A549 (cell line): ENCODE measurements around the gene SYMPK. TPM values are rescaled to one million over a fixed set of nuclear protein-coding genes. Genes with fewer than 3 reads are reported as not detected.
A peak's percentile ranks its signal among the peaks of the same experiment; 100 is the strongest.

Experiments
- ATAC-seq, 2 experiments: fragments of 200-7000 bp in 1 of 2; fragments of >200 bp in 1 of 2; cut with Nextera tagmentation in 1 of 2; cut with Tn5 transposase in 1 of 2; 3 replicates each; pipeline versions ENCODE4 v1.8.0 to v1.9.1; 2018 to 2020; ENCODE audit warnings: mild to moderate bottlenecking in 1 of 2, moderate library complexity in 1 of 2
- CTCF ChIA-PET: fragments of 300-600 bp; sonication (Branson Sonifier 250); formaldehyde crosslinking; extraction: SDS; loops from one replicate; lab custom pipeline; 2021; ENCODE audit warnings: antibody characterized with exemption, inconsistent platforms; lab: Yijun Ruan, JAX
- POLR2A ChIA-PET: fragments of 350-600 bp; formaldehyde crosslinking; extraction: SDS; loops from one replicate; lab custom pipeline; 2021; ENCODE audit warnings: antibody characterized with exemption, inconsistent platforms; lab: Yijun Ruan, JAX
- DNase-seq, 2 experiments: peaks; one replicate each; pipeline versions ENCODE4 v3.0.0 to v3.0.0-alpha.2; 2011 to 2016; ENCODE audit warnings: low read depth in 1 of 2, low spot score in 1 of 2
- FAIRE-seq: peaks from 2 replicates; lab custom pipeline; 2011; peaks lifted over from hg19 to GRCh38; lab: Jason Lieb, UNC
- H3K27ac ChIP-seq, 2 experiments: fragments of >200 bp; sonication (Bioruptor Twin); formaldehyde crosslinking; 3 replicates each; pipeline ENCODE4 v1.5.1; 2016 to 2017
- H3K4me1 ChIP-seq: fragments of >200 bp; sonication (Bioruptor Twin); formaldehyde crosslinking; 3 replicates; pipeline ENCODE4 v1.6.1; 2016
- H3K4me2 ChIP-seq: fragments of >200 bp; sonication (Bioruptor Twin); formaldehyde crosslinking; 3 replicates; pipeline ENCODE4 v1.6.1; 2016
- H3K4me3 ChIP-seq: fragments of >200 bp; sonication (Bioruptor Twin); formaldehyde crosslinking; 3 replicates; pipeline ENCODE4 v1.5.1; 2016
- H3K9me3 ChIP-seq: fragments of >200 bp; sonication (Bioruptor Twin); formaldehyde crosslinking; 3 replicates; pipeline ENCODE4 v1.6.1; 2016
- ATOH8 ChIP-seq: fragments of 250-450 bp; sonication (Bioruptor Pico); IDR thresholded peaks from 2 replicates; pipeline ENCODE4 v1.5.0; 2020; ENCODE audit warnings: low read depth, mild to moderate bottlenecking, moderate library complexity
- BHLHE40 ChIP-seq: IDR thresholded peaks from 2 replicates; pipeline ENCODE4 v1.6.1; 2012; ENCODE audit warnings: low read depth, low read length, inconsistent platforms
- CBX8 ChIP-seq: fragments of 200-600 bp; sonication (generic); IDR thresholded peaks from 2 replicates; pipeline ENCODE4 v1.6.1; 2016
- ELK1 ChIP-seq: fragments of 150-350 bp; IDR thresholded peaks from 2 replicates; pipeline ENCODE4 v1.6.1; 2014; ENCODE audit warnings: low read depth, mild to moderate bottlenecking, low read length
- FOXS1 ChIP-seq: fragments of 250-450 bp; sonication (Bioruptor Pico); IDR thresholded peaks from 2 replicates; pipeline ENCODE4 v1.5.0; 2020; ENCODE audit warnings: mild to moderate bottlenecking, moderate library complexity
- HEYL ChIP-seq: fragments of 250-450 bp; sonication (Bioruptor Pico); IDR thresholded peaks from 2 replicates; pipeline ENCODE4 v1.8.0; 2021; ENCODE audit warnings: mild to moderate bottlenecking, moderate library complexity
- HOXA7 ChIP-seq: fragments of 250-450 bp; sonication (Bioruptor Pico); IDR thresholded peaks from 2 replicates; pipeline ENCODE4 v1.5.0; 2020; ENCODE audit warnings: mild to moderate bottlenecking, moderate library complexity
- HOXB13 ChIP-seq: fragments of 250-450 bp; sonication (Bioruptor Pico); IDR thresholded peaks from 2 replicates; pipeline ENCODE4 v1.5.0; 2020; ENCODE audit warnings: low read depth, mild to moderate bottlenecking, moderate library complexity
- JUN ChIP-seq, 2 experiments: fragments of >200 bp; sonication (Bioruptor Twin); formaldehyde crosslinking; IDR thresholded peaks; 2 replicates in 1 of 2; 3 replicates in 1 of 2; pipeline ENCODE4 v1.6.1; 2016 to 2017
- KDM5A ChIP-seq: fragments of 200-600 bp; sonication (generic); IDR thresholded peaks from 2 replicates; pipeline ENCODE4 v1.6.1; 2016; ENCODE audit warnings: antibody characterized with exemption, mild to moderate bottlenecking
- MAX ChIP-seq: IDR thresholded peaks from 2 replicates; pipeline ENCODE4 v1.6.1; 2012
- PHF8 ChIP-seq: fragments of 200-600 bp; sonication (generic); IDR thresholded peaks from 2 replicates; pipeline ENCODE4 v1.6.1; 2016; ENCODE audit warnings: low read depth, mild to moderate bottlenecking, antibody characterized with exemption, moderate library complexity, borderline replicate concordance
- RAD21 ChIP-seq, 2 experiments: fragments of >200 bp in 1 of 2; sonication (Bioruptor Twin) in 1 of 2; formaldehyde crosslinking in 1 of 2; IDR thresholded peaks in 1 of 2; conservative IDR thresholded peaks in 1 of 2; 2 replicates in 1 of 2; 3 replicates in 1 of 2; pipeline ENCODE4 v1.6.1; 2012 to 2018; ENCODE audit warnings: inconsistent platforms in 1 of 2
- SMC3 ChIP-seq: fragments of >200 bp; sonication (Bioruptor Twin); formaldehyde crosslinking; IDR thresholded peaks from 3 replicates; pipeline ENCODE4 v1.6.1; 2018; ENCODE audit warnings: inconsistent platforms
- USF2 ChIP-seq: fragments of 450-650 bp; IDR thresholded peaks from 2 replicates; pipeline ENCODE4 v1.6.1; 2014; ENCODE audit warnings: antibody characterized with exemption
- ZC3H11A ChIP-seq: fragments of 450-650 bp; IDR thresholded peaks from 2 replicates; pipeline ENCODE4 v1.6.1; 2014; ENCODE audit warnings: antibody characterized with exemption, mild to moderate bottlenecking
- ZSCAN20 ChIP-seq: fragments of 250-450 bp; sonication (Bioruptor Pico); IDR thresholded peaks from 2 replicates; pipeline ENCODE4 v1.8.0; 2022; ENCODE audit warnings: mild to moderate bottlenecking, moderate library complexity
- WGBS: methylation state at CpG from one replicate; pipeline ENCODE4 v1.1.6; 2017; ENCODE audit errors: missing lambda C conversion rate; 5-methylcytosine and 5-hydroxymethylcytosine counted together
- polyA plus RNA-seq, 4 experiments: library from polyadenylated mRNA; depleted of rRNA in 3 of 4; stranded (reverse); fragments of >200 nt; fragmentation: RNase III in 1 of 4; extraction: RNeasy Plus Mini Kit Qiagen cat#74134 plus additional on column Dnase treatment in 1 of 4; gene quantifications; 2 replicates in 3 of 4; 3 replicates in 1 of 4; pipeline ENCODE4 v1.2.3, GENCODE V29; 2011 to 2017

SYMPK gene
- polyA plus RNA-seq, 2 of the 4 experiments (the other 2 are of a cell fraction), result 61.9 to 105 TPM

GRCh38 chr19:45884682-45885555 is 22.0 kb upstream of the SYMPK start:
- peaks cover 45% of the 10 kb centered on the region for H3K4me1 ChIP-seq
- no peak for TF ChIP-seq BHLHE40
- no peak for TF ChIP-seq CBX8
- TF ChIP-seq HOXB13 (CRISPR knock-in tag), result no peak
- TF ChIP-seq ATOH8 (CRISPR knock-in tag), result no peak
- TF ChIP-seq MAX, result no peak
- no peak for TF ChIP-seq PHF8
- no peak for TF ChIP-seq ZSCAN20 (CRISPR knock-in tag)
- TF ChIP-seq ELK1, result no peak
- no peak for TF ChIP-seq HOXA7 (CRISPR knock-in tag)
- TF ChIP-seq FOXS1, result no peak
- TF ChIP-seq JUN (IDR thresholded peaks at IDR 0.05), result no peak
- TF ChIP-seq USF2, result no peak
- TF ChIP-seq HEYL (CRISPR knock-in tag), result no peak
- TF ChIP-seq KDM5A, result no peak
- TF ChIP-seq ZC3H11A, result no peak
- TF ChIP-seq, all 56 proteins: peak for 0
- 86% methylated on average over 58 of the region's 72 CpGs for WGBS
- H3K27ac ChIP-seq, result peak overlapping the region; percentile 95 to 97
- no peaks in the 10 kb centered on the region for H3K9me3 ChIP-seq
- no peak for ATAC-seq
- peak overlapping the region; percentile 87 for H3K4me2 ChIP-seq
- CTCF ChIA-PET, result interaction anchor here (0.6 to 12.8 kb wide), 18 partner anchors 9 to 551 kb away, joined by 3 to 315 read pairs (median 4); partner anchors contain the start of genes FOXA3, MYPOP, RSPH6A and SIX5
- peak overlapping the region; percentile 87 for H3K4me3 ChIP-seq
- POLR2A ChIA-PET, result interaction anchor here (0.6 to 2.8 kb wide), 4 partner anchors 21 to 134 kb away, joined by 3 to 30 read pairs (median 4); partner anchors contain the start of genes FOXA3 and SYMPK
- no peak for FAIRE-seq
- no peak for DNase-seq

- ChIA-PET CTCF (interaction anchor here (0.6 to 12.8 kb wide), 19 partner anchors 10 to 437 kb away, joined by 3 to 315 read pairs (median 12); partner anchors contain the start of genes FOXA3, MYPOP, RSPH6A and SIX5), POLR2A (interaction anchor here (0.6 to 2.8 kb wide), 2 partner anchors 21 to 135 kb away, joined by 4 to 30 read pairs; partner anchors contain the start of genes FOXA3 and SYMPK)
- TF ChIP-seq PHF8 (no peak), JUN (IDR thresholded peaks at IDR 0.05) (no peak), RAD21 (conservative IDR thresholded peaks at IDR 0.05 in 1 of 2, IDR thresholded peaks at IDR 0.05 in 1 of 2) (no peak), HEYL (CRISPR knock-in tag) (no peak), SMC3 (no peak)
- H3K9me3 ChIP-seq, result no peaks in the 10 kb centered on the region
- DNase-seq, result no peak
- no peak for ATAC-seq
- peak overlapping the region; percentile 100 for H3K4me2 ChIP-seq
- 89% methylated on average over 39 of the region's 57 CpGs for WGBS
- peaks cover 45% of the 10 kb centered on the region for H3K4me1 ChIP-seq
- FAIRE-seq, result no peak
- H3K4me3 ChIP-seq, result peak overlapping the region; percentile 70; the same call in 2 of the 3 replicates
- H3K27ac ChIP-seq, result peak overlapping the region; percentile 9 to 95; a peak in 4 of 6 replicates
Measured at GRCh38 chr19:45883881-45884681, 21.1 kb upstream of the SYMPK start.
